ENCODE measurements around the gene SFMBT2.

GRCh38 chr10:7359954-7360353 is 50.9 kb downstream of the SFMBT2 start:
- TF ChIP-seq, protein P1, sequence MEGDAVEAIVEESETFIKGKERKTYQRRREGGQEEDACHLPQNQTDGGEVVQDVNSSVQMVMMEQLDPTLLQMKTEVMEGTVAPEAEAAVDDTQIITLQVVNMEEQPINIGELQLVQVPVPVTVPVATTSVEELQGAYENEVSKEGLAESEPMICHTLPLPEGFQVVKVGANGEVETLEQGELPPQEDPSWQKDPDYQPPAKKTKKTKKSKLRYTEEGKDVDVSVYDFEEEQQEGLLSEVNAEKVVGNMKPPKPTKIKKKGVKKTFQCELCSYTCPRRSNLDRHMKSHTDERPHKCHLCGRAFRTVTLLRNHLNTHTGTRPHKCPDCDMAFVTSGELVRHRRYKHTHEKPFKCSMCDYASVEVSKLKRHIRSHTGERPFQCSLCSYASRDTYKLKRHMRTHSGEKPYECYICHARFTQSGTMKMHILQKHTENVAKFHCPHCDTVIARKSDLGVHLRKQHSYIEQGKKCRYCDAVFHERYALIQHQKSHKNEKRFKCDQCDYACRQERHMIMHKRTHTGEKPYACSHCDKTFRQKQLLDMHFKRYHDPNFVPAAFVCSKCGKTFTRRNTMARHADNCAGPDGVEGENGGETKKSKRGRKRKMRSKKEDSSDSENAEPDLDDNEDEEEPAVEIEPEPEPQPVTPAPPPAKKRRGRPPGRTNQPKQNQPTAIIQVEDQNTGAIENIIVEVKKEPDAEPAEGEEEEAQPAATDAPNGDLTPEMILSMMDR (IDR thresholded peaks at IDR 0.05; ENCODE audit: low read depth, low read length) = no peak
- TF ChIP-seq EZH2phosphoT487 (IDR thresholded peaks at IDR 0.05; ENCODE audit: low read depth) = no peak
